Measurements from ENCODE around the gene SPATA13.
"Not testable (repeated sequence)": the region's sequence is repeated elsewhere in the genome, so short reads cannot be mapped to it uniquely, and the experiment has no call there.

Gene SPATA13

DNA sequence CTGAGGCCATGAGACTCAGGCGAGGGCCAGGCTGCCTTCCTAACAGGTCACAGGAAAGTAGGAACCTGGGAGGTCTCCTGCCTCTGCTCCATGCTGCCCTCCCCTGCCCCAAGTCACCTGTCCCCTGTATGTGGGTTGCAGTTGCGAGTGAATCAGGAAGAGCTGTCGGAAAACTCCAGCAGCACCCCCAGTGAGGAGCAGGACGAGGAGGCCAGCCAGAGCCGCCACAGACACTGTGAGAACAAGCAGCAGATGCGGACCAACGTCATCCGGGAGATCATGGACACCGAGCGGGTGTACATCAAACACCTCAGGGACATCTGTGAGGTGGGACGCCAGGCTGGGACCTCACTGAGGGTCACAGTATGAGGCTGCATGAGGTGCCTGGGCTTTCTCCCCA is 126.1 kb downstream of the SPATA13 start:
- DNase-seq: no peak

DNA sequence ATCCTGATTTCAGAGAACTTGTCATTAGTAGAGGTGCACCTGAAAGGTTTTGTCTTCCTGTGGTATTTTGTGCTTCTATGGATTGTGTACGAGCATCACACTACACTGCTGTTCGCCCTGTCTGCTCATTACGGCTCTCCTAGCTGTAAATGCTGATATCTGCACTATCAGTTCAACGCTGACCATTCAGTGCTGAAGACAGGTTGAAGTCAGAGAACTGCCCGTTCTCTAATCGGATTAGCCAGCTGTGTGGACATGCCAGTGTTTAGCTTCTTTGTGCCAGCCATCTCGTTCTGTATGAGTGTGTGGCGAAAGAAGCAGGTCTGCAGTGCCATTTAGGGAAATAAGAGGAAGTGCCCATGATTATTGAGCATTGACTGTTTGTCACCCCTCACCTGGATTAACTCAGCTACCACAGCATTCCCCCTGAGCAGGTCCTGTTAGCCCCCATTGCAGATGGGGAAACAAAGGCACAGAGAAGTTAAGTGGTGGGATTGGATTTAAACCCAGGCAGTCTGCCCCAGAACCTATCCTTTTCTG is 127.3 kb downstream of the SPATA13 start:
- DNase-seq: no peak

DNA sequence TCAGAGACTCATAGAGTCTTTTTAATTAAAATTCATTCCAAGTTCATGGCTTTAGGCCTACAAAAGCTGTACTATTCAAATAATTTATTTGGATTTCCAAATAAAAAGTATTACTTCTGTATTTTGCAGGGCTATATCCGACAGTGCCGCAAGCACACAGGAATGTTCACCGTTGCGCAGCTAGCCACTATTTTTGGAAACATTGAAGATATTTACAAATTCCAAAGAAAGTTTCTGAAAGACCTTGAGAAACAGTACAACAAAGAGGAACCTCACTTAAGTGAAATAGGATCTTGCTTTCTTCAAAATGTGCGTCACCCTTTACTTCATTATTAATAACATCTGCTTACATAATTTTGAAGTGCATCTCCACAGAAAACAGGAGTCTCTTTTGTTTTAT is 128.3 kb downstream of the SPATA13 start:
- peak; percentile 59 to 85 (median 77) for DNase-seq

GRCh38 chr13:24290280-24290932 is 129.9 kb downstream of the SPATA13 start:
- no peak for DNase-seq

GRCh38 chr13:24292481-24292880 is 132.0 kb downstream of the SPATA13 start:
- DNase-seq: no peak

GRCh38 chr13:24293746-24294145 is 133.2 kb downstream of the SPATA13 start:
- no peak for DNase-seq

DNA sequence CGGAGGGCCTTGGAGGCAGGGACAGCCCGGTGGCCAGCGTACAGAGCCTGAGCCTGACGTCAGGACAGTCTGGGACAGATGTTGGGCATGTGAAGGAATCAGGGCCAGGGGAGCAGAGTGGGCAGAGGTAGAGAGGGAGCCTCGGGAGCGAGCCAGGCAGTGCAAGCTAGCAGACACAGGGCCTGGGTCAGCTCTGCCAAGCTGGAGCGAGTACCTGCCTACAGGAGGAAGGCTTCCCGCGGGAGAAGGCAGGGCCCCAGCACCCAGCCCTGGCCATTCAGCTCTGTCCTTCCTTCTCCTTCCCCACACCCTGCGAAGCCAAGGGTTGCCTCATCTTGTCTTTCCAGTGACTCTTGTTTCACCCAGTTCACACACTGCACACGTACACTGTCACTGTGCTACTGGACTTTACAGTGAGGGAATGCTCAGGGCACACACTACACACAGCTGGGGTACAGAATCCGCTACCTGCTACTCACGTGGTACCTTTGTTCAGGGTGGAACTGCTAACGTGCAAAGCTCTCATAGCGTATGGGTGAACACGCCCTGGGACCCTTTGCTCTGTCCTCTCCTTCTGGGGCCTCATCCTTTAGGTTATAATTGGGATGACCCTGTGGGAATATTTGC is 139.1 kb downstream of the SPATA13 start:
- no peak for DNase-seq

- no peak for DNase-seq
Observed at GRCh38 chr13:24301434-24301833, 140.9 kb downstream of the SPATA13 start.

DNA sequence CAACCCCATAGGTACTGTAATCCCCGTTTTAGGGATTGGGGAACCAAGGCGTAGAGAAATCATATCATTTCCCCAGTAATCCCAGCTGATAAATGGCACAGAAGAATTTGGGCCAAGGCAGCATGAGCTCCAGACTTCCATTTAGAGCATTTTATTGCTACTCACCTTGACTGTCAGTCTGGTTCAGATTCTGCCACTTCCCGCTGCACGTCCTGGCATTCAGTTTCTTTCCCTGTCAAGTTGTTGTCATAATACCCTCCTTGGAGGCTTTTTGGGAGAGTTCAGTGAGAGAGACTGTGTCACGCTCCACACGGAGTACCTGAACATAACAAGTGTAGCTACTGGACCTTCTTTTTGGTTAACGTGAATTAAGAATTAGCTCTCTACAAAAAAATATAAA is 141.4 kb downstream of the SPATA13 start:
- no peak for DNase-seq

DNA sequence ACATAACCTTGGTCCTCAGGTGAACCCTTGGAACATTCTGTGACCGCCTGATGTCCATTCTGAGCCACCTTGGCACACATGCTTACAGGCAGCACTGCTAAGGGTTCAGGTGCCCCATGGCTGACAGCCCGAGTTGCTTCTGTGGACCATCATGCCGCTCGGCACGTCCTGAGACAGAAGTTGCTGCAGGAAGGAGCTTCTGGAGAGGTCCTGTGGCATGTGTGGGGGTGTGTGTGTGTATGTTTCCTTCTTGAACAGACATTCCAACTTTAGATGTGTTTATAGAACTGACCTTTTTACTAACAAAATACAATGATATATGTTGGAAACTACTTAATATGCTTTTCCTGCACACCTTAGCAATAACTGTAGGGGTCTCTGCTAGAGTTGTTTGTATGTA is 144.1 kb downstream of the SPATA13 start:
- no peak for DNase-seq

- DNase-seq: peak in 1 of 3 donors; percentile 35
Observed at GRCh38 chr13:24306632-24307031, 146.1 kb downstream of the SPATA13 start.

DNA sequence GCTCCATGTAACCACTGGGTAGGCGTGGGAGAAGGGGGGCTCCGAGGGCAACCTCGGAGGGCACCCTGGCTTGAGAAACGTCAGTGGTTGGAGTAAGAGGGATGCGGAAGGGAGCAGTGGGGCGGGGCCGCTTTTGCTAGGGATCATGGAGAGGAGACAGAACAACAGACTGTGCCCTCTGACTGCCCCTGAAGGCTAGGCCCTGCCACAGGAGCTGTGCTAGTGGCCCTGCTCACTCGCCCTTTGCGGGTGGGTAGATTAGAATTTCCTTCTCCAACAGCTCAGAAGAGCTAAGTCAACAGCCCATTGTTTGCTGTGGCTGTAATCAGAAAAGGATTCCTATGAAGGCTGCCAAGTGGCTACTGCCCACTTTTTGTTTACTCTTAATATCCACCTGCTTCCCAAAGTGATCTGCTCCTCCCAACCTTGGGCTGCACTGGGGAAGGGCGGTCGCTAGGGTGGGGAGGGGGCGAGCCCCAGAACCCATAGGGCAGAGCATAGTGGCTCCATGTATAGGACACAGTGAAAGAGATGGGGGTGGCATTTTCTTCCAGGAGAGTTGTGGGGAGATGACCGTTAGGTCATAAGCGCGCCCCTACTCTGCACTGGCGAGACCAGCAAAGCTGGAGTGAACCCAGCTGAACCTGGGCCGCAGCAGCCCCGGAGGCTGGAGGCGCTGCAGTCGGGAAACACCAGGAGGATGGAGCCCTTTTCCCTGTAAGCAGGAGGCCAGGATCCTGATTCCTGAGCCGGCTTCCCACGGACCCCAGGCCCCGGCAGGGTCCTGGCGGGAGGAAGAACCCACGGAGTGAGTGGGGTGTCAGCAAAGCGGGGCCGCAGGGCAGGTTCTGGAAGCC is 146.9 kb downstream of the SPATA13 start:
- no peak for DNase-seq

- no peak for DNase-seq
Observed at GRCh38 chr13:24308068-24308445, 147.5 kb downstream of the SPATA13 start.

DNA sequence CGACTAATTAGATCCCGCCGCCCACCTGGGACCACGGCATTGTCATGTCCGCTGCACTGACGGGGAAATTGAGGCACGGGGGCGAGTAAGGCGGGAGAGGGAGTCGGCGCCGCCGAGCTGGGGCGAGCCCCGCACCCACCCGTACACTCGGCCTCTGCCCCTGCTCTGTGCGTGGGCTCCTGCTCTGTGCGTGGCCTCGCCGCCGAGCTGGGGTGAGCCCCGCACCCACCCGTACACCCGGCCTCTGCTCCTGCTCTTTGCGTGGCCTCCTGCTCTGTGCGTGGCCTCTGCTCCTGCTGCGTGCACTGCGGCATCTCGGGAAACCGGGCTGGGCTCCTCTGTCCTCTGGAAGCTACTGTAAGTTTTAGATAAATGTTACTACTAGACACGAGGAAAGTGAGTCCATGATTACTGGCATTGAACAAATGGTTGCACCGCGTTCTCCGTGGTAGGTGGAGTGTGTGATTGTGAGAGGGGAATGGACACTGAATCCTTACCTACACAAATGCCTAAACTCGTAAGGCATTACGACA is 148.0 kb downstream of the SPATA13 start:
- DNase-seq: no peak

DNA sequence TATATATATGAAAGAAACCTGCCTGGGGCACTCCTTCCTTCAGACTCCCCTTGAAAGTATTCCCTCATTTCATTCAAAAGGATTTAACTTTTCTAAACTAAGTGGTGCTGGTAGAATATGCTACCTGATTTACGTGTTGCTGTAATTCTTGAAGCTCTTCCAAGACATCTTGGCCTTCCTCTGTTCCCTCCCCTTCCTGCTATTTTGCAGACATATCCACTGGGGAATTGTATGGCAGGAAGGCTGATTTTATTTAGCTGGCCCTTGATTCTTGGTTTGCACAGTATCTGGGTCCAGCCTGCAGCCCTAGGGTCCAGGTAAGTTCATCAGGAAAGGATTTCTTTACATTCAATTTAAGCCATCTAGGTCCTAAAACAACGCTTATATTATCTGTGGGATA is 148.8 kb downstream of the SPATA13 start, which contains the start of gene C1QTNF9:
Gene C1QTNF9, plus strand, starts transcription at position 281 of the 400 bp plus-strand sequence. CDS start 6,424 bp downstream, outside the sequence.
- not testable (repeated sequence) for DNase-seq

DNA sequence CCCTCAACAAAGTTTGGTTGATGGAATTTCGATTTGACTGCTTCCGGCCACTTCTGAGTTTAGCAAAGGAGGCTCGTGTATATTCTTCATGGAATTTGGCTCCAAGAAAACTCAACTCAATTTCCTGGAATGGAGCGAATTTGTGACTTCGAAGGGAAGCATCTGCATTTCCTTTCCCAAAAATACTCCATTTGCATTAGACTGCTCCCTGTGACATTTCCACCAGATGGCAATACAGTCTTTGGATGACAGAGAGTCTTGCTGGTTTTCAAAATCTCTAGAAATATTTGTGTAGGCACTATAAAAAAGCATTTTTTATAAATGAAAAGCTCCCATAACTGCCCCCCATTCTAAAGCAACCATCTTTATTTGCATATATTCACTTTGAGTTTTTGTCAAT is 152.9 kb downstream of the SPATA13 start:
- DNase-seq: no peak

DNA sequence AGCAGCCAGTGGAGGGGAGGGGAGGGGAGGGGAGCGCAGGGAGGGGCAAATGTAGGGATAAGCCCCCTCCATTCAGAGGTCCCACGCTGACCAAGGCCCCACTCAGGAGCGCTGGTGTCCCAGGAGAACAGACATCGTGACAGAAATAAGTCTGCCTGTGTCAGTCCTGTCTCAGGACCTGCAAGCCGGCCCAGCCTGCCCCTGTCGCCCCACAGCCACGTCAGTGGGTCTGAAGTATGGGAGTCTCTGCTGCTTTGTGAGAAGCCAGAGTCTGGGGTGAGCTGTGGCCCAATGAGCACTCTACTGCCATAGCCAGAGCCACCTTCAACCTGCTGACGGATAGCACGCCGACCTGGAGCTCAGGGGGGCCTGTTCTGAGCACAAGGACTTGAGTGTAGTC is 157.3 kb downstream of the SPATA13 start:
- not testable (repeated sequence) for DNase-seq

DNA sequence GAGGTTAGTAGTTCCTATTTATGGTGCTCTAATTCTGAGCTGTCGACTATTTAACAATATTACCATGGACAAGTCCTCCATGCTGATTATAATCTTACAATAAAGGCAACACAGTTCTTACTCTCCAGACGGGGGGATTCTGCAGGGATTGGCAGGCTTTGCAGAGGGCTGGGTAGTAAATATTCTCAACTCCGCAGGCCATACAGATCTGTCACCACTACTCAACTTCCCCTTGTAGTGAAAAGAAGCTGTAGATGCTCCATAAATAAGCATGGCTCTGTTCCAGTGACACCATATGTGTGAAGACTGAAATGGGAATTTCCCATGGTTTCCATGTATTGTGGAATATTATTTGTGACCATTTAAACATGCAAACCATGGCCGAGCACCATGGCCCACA is 158.4 kb downstream of the SPATA13 start:
- DNase-seq: not testable (repeated sequence)

DNA sequence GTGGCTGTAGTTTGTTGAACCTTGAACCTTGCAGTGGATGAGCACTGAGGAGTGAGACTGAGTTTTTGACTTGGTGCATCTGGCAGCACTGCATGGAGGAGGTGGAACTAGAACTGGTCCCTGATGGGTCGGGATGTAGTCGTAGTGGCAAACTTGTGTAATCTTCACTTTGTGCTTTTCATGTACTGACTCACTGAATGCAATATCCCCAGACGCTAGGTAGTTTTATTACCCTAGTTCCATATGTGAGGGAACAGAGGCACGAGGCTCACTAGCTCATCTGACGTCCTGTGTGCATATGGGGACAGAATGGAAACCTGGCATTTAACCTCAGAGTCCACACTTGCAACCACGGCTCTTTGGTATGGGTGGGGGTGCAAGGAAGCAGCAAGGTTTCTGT is 159.1 kb downstream of the SPATA13 start:
- not testable (repeated sequence) for DNase-seq

- DNase-seq: not testable (repeated sequence)
Observed at GRCh38 chr13:24321416-24321815, 160.9 kb downstream of the SPATA13 start.

DNA sequence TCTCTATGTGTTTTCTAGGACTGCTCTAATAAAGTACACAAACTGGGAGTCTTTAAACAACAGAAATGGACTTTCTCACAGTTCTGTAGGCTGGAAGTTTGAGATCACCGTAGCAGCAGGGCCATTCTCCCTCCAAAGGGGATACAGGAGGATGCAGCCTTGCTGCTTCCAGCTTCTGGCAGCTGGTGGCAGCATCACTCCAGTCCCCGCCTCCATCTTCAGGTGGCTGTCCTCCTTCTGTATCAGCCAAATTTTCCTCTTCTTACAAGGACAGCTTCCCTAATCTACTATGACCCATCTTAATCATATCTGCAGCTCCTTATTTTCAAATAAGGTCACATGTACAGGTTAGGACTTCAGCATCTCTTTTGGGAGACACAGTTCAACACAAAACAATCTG is 161.9 kb downstream of the SPATA13 start:
- not testable (repeated sequence) for DNase-seq

DNA sequence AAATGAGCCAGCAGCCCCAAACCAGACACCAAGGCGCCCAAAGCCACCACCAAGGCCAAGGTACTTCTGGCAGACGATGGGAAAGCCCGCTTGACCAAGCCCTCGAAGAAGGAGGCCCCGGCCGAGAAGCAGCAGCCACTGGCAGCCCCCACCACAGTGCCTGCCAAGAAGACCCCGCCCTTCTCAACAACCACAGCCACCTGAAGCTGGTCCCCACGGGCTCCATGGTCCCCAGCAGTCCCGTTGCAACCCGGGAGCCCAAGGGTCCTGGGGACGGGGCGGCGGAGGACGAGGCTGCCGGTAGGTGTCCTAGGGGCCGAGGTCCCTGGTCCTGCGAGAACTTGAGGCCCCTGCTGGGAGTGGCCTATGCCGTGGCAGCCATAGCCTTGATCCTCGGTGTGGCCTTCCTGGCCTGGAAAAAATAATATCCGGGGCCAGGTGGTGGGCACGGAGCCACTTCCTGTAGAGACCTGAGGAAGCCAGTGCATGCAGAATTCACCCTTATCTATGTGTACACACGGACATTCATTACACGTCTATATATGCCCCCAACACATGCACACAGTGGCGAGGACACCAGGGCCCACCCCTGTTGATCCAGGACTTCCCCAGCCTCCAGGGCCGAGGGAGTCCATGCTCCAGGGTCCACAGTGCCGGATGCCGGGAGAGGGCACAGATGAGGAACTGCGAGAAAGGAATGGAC is 162.7 kb downstream of the SPATA13 start:
- DNase-seq: no peak

DNA sequence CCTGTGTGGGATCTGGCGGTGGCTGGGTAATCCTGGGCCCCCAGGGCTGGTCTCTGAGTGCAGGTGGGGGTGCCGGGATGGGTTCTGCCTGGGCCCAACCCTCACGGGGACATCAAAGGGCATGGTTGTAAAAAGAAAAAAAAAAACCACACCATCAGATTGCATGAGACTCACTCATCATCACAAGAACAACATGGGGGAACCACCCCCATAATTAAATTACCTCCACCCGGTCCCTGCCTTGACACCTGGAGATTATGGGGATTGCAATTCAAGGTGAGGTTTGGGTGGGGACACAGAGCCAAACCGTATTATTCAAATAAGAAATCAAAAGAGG is 163.2 kb downstream of the SPATA13 start:
- no peak for DNase-seq

All from suppressor macrophage treated with lipopolysaccharide for 1 hour (primary cell).